Fibroblast of mammary gland (primary cell): ENCODE measurements around the gene EMILIN3.

Source experiments
- DNase-seq: peaks from one replicate; pipeline ENCODE4 v3.0.0-alpha.2; 2010; ENCODE audit warnings: low read depth
- H3K4me3 ChIP-seq: 2 replicates; pipeline ENCODE4 v1.5.1; 2011; ENCODE audit warnings: low read depth, mild to moderate bottlenecking, low read length, moderate library complexity; ENCODE audit not compliant: control insufficient read depth
- TF ChIP-seq, protein P1 (sequence below): conservative IDR thresholded peaks from 2 replicates; pipeline ENCODE4 v1.5.1; 2011; ENCODE audit warnings: low read depth, low read length, inconsistent platforms; ENCODE audit not compliant: control insufficient read depth, insufficient read depth

Gene EMILIN3

DNA sequence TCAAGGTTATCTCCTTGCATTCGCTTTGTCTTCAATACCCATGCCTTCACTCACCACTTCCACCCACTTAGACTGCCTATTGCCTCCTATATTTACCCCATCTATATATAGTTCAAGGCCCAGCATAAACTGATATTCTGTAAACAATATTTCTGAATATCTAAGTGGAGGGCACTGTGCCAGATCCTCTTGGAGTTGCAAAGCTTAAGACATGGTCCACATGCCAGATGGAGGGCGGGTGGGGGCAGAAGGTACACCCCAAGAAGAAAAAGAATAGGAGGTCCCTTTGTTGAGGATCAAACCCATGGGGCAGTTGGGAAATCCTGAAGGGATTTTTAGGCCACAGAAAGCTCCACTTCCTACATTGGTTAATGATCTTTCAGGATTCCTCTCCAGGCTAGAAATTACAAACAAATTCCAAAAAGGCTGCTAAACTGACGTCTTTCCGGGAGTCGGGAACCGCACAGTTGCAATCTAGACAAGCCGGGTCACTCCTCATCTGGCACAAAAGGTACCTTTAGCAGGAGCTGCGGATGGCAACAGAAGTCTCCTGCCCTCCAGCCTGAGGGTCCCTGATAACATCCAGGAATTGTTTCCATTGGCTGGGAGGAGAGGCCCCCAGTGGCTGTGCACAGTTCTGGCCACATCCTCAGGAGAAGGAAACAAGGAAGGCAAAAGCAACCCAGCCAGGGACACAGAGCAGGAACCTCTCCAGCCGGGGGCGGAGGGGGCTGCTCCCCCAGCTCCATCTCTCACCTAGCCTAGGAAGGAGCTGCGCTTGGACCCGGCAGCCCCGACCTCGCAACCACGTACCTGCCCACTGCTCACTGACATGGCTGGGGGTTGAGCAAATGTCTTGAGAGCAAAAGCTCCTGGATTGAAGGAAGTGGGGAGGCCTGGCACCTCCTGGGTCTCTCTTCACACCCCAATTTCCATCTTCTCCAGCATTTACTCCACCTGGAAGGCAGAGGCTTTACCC, 31.9 kb downstream of the EMILIN3 start:
- TF ChIP-seq, protein P1, sequence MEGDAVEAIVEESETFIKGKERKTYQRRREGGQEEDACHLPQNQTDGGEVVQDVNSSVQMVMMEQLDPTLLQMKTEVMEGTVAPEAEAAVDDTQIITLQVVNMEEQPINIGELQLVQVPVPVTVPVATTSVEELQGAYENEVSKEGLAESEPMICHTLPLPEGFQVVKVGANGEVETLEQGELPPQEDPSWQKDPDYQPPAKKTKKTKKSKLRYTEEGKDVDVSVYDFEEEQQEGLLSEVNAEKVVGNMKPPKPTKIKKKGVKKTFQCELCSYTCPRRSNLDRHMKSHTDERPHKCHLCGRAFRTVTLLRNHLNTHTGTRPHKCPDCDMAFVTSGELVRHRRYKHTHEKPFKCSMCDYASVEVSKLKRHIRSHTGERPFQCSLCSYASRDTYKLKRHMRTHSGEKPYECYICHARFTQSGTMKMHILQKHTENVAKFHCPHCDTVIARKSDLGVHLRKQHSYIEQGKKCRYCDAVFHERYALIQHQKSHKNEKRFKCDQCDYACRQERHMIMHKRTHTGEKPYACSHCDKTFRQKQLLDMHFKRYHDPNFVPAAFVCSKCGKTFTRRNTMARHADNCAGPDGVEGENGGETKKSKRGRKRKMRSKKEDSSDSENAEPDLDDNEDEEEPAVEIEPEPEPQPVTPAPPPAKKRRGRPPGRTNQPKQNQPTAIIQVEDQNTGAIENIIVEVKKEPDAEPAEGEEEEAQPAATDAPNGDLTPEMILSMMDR = no peak
- peak; percentile 31 for DNase-seq
- no peak overlapping the region for H3K4me3 ChIP-seq

- H3K4me3 ChIP-seq = no peak overlapping the region
- TF ChIP-seq, protein P1 = no peak
- no peak for DNase-seq
These were observed 32.6 kb downstream of the EMILIN3 start for GRCh38 chr20:41334036-41334435.

GRCh38 chr20:41331731-41332130, 34.9 kb downstream of the EMILIN3 start:
- no peak for DNase-seq
- TF ChIP-seq, protein P1 = no peak
- no peak overlapping the region for H3K4me3 ChIP-seq

- no peak for DNase-seq
- no peak overlapping the region for H3K4me3 ChIP-seq
- TF ChIP-seq, protein P1 = no peak
These were observed 35.7 kb downstream of the EMILIN3 start for GRCh38 chr20:41330941-41331340.

GRCh38 chr20:41330343-41330720, 36.3 kb downstream of the EMILIN3 start:
- TF ChIP-seq, protein P1 = no peak
- no peak overlapping the region for H3K4me3 ChIP-seq
- no peak for DNase-seq

- H3K4me3 ChIP-seq = no peak overlapping the region
- peak; percentile 99 for DNase-seq
- TF ChIP-seq, protein P1 = no peak
These were observed 36.9 kb downstream of the EMILIN3 start for GRCh38 chr20:41329435-41330342.
